HPDE6-E6E7 (cell line): ENCODE data around the gene ABI3.
"Not testable (repeated sequence)": the region's sequence is repeated elsewhere in the genome, so short reads cannot be mapped to it uniquely, and the experiment has no call there.

Source experiments
- DNase-seq: peaks from one replicate; pipeline ENCODE4 v3.0.0; 2011; ENCODE audit warnings: missing footprints; ENCODE audit errors: extremely low spot score

The ABI3 gene

DNA sequence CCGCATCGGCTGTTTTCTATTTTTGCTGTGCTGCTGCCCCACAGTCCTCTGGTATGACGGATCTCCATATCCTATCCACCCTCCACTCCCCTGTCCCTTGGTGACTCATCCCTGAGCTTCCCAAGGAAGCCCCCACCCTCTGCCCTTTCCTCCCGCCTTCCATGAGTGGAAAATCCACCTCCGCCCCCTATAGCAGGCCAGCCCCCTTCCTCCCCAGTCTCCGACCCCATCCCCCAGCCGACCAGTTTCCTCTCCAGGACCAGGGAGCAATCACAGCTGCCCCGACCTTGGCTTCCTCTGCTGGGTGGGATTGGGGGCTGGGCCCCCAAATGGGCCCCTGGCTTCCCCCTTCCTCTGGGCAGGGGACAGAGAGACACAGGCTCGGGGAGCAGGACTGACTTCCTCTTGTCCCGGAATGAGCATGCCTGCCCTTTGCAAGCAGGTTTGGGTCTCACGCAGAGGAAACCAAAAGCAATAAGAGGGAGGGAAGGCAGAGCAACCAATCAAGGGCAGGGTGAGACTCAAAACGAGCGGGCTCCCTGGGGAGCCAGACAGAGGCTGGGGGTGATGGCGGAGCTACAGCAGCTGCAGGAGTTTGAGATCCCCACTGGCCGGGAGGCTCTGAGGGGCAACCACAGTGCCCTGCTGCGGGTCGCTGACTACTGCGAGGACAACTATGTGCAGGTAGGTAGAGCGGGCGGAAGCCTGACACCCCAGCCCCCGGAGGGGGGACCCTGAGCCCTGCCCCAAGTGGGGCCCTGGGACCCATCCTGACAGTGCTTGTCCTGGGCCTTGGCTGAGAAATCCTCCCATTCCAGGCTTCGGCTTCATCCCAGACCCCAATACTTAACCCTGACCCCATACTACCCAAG, at the start of gene ABI3, which contains the start of gene GNGT2:
Gene ABI3 (plus strand): TSS at position 550 of the 872 bp plus-strand sequence. CDS start 18 bp downstream, at position 568.
Gene GNGT2 (minus strand): TSS at position 417 of the 872 bp plus-strand sequence. CDS start 3,152 bp downstream, outside the sequence.
- no peak for DNase-seq

DNA sequence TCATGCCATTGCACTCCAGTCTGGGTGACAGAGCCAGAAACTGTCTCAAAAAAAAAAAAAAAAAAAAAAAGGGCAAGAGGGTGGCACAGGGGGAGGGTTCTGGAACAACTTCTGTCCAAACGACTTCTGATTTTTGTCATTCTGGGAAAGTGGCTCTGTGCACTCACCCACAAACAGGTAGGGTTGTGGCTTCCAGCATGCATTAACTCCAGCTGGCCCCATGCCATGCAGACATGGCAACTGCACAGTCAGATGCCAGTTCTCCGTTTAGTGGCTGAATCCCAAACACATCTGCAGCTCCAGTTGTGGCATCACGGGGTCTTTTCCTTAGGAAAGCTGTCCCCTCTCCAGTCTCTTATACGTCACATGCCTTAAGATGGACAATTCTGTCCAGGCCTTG, 47.6 kb upstream of the ABI3 start:
- DNase-seq: no peak

GRCh38 chr17:49165143-49165542, 45.4 kb upstream of the ABI3 start:
- no peak for DNase-seq

DNA sequence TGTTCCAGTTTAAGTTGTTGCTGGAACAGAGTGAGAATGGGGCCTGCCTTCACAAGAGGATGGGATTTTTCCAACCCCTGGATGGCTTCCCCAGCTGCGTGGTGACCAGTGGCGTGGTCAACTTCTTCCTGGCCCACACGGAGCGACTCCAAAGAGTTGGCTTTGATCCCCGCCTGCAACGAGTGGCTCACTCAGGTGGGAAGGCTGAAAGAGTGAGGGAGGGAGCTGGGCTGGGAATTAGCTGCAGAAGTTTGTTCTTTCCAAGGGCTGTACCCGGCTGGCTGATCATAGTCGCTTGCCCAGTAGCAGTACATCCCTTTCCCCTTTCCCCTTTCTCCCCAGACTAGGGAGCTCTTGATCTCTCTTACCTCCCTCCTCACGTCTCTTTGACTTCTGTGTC, 41.8 kb upstream of the ABI3 start:
- DNase-seq: no peak

DNA sequence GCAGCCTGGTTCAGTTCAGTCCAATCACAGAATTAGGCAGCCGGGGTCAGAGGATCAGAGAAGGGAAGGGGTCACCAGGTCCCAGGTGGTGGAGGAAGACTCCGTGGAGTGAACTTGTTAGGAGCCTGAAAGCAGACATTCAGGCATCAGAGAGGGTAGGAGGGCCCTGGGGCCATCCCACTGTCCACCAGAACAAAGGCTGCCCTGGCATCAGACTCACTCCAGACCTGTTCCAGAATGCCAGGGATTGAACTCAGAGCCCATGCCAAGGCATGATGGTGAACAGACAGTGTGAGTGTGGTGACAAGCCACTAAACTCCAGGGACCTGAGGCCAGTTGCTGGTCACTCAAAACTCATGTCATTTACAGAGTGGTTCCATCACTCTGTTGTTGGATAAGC, 40.3 kb upstream of the ABI3 start:
- no peak for DNase-seq

DNA sequence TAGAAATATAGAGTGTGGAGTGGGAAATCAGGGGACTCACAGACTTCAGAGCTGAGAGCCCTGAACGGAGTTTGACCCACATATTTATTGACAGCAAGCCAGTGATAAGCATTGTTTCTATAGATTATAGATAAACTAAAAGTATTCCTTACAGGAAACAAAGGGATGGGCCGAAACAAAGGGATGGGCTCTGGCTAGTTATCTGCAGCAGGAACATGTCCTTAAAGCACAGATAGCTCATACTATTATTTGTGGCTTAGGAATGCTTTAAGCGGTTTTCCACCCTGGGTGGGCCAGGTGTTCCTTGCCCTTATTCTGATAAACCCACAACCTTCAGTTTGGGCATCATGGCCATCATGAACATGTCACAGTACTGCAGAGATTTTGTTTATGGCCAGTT, 39.8 kb upstream of the ABI3 start:
- not testable (repeated sequence) for DNase-seq

- DNase-seq: not testable (repeated sequence)
These were observed 34.5 kb upstream of the ABI3 start for GRCh38 chr17:49175978-49176377.

- peak; percentile 33 for DNase-seq
These were observed 30.2 kb upstream of the ABI3 start for GRCh38 chr17:49180303-49180702.

DNA sequence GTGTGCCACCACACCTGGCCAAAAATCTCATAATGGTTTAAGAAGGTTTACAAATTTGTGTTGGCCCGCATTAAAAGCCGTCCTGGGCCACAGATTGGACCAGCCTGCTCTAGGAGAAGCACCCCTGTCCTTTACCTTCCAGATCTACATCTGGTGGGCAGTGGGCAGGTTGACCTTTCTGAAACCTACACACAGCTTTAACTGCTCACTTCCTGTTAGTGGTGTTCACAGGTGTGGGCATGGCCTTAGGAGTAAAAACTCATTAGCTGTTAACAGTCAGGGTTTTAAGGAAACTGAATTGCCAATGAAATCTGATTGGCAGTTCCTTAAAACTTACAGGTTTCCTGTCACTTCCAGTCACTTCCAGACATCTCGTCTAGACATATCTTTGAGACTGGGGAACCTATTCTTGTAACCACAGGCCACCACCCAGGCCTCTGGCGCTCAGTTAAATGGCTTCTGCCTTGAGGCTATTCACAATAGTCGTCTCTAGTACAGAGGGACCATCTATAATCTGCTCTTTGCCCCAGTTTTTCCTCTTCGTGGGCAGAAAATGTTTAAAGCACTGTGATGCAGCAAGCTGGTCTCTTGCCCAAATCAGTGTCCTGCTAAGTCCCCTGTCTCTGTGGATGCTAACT, 29.4 kb upstream of the ABI3 start:
- DNase-seq: no peak

- no peak for DNase-seq
These were observed 27.2 kb upstream of the ABI3 start for GRCh38 chr17:49183341-49183740.

- DNase-seq: no peak
These were observed 26.7 kb upstream of the ABI3 start for GRCh38 chr17:49183801-49184200.

DNA sequence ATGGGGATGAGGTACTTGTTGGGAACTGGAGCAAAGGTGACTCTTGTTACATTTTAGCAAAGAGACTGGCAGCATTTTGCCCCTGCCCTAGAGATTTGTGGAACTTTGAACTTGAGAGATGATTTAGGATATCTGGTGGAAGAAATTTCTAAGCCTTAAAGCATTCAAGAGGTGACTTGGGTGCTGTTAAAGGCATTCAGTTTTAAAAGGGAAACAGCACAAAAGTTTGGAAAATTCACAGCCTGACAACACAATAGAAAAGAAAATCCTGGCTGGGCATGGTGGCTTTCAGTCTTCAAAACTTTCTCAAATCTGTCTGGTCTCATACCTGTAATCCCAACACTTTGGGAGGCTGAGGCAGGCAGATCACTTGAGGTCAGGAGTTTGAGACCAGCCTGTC, 26.0 kb upstream of the ABI3 start:
- DNase-seq: not testable (repeated sequence)

DNA sequence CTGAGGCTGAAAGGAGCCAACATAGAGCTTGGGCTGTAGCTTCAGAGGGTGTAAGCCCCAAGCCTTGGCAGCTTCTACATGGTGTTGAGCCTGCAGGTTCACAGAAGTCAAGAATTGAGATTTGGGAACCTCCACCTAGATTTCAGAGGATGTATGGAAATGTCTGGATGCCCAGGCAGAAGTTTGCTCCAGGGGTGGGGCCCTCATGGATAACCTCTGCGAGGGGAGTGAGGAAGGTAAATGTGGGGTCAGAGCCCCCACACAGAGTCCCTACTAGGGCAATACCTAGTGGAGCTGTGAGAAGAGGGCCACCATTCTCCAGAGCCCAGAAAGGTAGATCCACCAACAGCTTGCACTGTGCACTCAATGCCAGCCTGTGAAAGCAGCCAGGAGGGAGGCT, 25.1 kb upstream of the ABI3 start:
- DNase-seq: not testable (repeated sequence)

DNA sequence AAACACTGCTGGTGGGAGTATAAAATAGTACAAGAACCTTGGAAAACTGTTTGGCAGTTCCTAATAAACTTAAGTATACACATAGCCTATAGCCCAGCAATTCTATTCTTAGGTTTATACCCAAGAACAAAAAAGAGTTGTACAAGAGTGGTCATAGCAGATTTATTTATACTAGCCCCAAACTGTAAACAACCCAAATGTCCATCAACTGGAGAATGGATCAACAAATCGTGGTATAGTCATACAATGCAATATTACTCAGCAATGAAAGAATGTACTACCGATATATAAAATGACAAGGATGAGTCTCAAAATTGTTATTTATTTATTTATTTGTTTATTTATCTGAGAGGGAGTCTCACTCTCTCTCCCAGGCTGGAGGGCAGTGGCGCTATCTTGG, 23.2 kb upstream of the ABI3 start:
- no peak for DNase-seq

DNA sequence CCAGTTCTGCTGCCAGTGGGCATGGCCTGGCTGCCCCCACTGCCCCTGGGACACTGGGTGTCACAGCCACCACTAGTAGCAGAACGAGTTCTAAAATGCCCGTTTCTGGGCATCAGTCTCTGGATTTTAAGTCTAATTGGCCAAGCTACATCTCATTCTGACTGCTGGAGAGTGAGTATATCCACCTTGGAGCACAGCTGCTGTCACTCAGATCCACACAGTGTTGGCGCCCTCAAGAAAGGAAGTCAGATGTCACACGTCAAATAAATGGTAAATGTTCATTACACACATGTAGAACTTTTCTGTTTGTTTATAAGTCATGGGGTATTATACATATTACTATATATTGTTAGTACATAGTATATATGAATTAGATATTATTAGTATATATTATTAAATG, 19.6 kb upstream of the ABI3 start:
- DNase-seq: no peak

DNA sequence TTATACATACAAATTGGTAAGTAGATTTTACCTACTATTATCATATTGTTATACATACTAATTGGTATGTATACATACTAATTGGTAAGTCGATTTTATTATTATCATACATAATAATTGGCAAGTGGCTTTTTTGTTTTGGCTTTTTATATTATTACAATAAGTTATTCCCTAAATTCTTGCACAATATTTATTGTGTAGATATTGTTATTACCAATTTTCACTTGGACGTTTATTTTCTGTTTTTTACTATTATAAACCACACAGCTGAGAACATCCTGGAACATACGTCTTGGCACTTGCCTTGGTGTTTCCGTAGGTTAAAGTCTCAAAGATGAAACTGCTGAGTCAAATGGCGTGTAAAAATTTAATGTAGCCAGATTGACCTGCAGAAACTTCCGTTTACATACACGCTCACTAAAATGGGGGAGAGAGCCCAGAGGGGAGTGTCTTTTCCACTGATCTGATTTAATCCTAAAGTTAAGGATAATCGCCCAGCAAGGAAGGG, 19.0 kb upstream of the ABI3 start:
- no peak for DNase-seq

- DNase-seq: peak; percentile 64
These were observed 18.4 kb upstream of the ABI3 start for GRCh38 chr17:49191917-49192741.

- no peak for DNase-seq
These were observed 16.8 kb upstream of the ABI3 start for GRCh38 chr17:49193513-49194296.

DNA sequence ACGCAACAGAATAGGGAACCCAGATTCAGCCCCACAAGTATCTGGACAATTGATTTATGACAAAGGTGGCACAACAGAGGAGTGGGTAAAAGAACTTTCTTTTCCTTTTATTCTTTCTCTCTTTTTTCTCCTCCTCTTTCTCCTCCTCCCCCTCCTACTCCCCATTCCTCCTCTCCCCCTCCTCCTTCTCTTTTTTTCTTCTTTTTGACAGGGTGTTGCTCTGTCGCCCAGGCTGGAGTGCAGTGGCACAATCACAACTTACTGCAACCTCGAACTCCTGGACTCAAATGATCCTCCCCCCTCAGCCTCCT, 16.3 kb upstream of the ABI3 start:
- no peak for DNase-seq

GRCh38 chr17:49195751-49196150, 14.8 kb upstream of the ABI3 start:
- DNase-seq: no peak

DNA sequence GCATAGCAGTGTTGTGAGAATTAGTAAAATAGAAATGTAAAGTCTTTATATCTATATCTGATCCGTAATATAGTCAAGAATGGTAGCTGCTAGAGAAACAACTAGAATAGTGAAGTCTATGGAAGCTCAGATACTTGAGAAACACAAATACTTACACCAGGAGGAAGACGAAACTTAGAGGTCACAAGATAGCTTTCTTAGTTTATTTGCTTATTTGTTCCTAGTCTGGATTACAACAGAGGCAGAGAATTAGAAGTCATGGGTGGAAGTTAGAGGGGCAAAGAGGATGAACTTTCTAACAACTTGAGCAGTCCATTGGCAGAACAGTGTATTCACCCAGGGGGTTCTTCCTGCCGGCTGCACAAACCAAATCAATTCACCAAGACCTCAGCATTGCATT, 14.0 kb upstream of the ABI3 start:
- no peak for DNase-seq
